ENCODE results near the gene SLC6A9. TPM values are rescaled to one million over a fixed set of nuclear protein-coding genes. Genes with fewer than 3 reads are reported as not detected.
A peak's percentile ranks its signal among the peaks of the same experiment; 100 is the strongest.

Gene SLC6A9
- total and polyA plus RNA-seq, 10 donors: 0.26 to 6.1 (median 2.3) TPM

- Histone ChIP-seq H3K36me3 (peaks cover 0 to 35% (median 19%) of the 10 kb centered on the region in 6 donors), H3K27me3 (replicated peaks in 1 of 7) (peaks cover 0 to 6% (median 0%) of the 10 kb centered on the region in 7 donors), H3K4me1 (peaks cover 31 to 77% (median 61%) of the 10 kb centered on the region in 6 donors), H3K27ac (peak overlapping the region in 2 of 8 donors; percentile 55 to 65), H3K4me3 (peak overlapping the region in 1 of 8 donors; percentile 85), H3K9me3 (no peaks in the 10 kb centered on the region)
- TF ChIP-seq POLR2AphosphoS5 (IDR thresholded peaks at IDR 0.05): peak in 1 of 3 donors; percentile 10
- TF ChIP-seq POLR2A (IDR thresholded peaks at IDR 0.05): no peak
- intact Hi-C loops (cut with DNase I; ENCODE audit: low total_unique reads): no loop called here
- WGBS, 5 donors: 82 to 90% (median 86%) methylated on average over 9 of the region's 9 CpGs
- no peak for DNase-seq
Observed at GRCh38 chr1:43977376-43978263, 53.6 kb downstream of the SLC6A9 start.

DNA sequence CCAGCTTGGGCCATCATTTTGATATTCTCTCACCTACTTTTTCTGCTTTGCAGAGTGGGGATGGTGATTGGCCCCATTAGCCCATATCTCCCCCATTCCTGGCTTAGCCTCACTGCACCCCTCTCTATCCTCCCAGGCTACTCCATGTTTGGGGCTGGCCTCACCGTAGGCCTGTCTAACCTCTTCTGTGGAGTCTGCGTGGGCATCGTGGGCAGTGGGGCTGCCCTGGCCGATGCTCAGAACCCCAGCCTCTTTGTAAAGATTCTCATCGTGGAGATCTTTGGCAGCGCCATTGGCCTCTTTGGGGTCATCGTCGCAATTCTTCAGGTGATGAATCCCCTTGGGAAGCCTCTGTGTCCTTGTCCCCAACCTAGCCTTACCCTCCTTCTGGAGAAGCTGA lies 54.4 kb downstream of the SLC6A9 start:
- H3K4me1 ChIP-seq: peaks cover 31 to 74% (median 61%) of the 10 kb centered on the region in 6 donors
- no peak for TF ChIP-seq POLR2AphosphoS5 (IDR thresholded peaks at IDR 0.05)
- TF ChIP-seq CTCF (IDR thresholded peaks at IDR 0.05 in 8 of 11, conservative IDR thresholded peaks at IDR 0.05 in 3 of 11): no peak
- TF ChIP-seq POLR2A (IDR thresholded peaks at IDR 0.05): no peak
- peak overlapping the region in 2 of 8 donors; percentile 77 to 87 for H3K4me3 ChIP-seq
- peaks cover 0 to 42% (median 26%) of the 10 kb centered on the region in 6 donors for H3K36me3 ChIP-seq
- intact Hi-C loops (cut with DNase I; ENCODE audit: low total_unique reads): no loop called here
- H3K9me3 ChIP-seq: no peaks in the 10 kb centered on the region
- H3K27me3 ChIP-seq (replicated peaks in 1 of 7): peaks cover 0 to 6% (median 0%) of the 10 kb centered on the region in 7 donors
- DNase-seq: peak; percentile 72
- no peak overlapping the region for H3K27ac ChIP-seq
- 92 to 96% (median 93%) methylated on average over 8 of the region's 8 CpGs for WGBS, 5 donors

DNA sequence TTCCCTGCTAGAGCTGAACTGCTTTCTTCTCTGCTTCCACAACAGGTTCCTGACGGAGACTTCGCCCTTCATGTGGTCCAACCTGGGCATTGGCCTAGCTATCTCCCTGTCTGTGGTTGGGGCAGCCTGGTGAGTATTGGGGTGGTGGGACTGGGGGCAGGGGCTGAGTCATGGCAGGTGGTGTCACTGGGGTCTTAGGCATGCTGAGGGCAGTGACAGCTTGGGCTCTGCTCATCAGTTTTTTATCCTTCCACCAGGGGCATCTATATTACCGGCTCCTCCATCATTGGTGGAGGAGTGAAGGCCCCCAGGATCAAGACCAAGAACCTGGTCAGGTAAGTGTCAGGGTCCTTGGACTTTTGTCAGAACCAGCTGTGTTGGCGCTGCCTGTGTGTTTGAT lies 55.2 kb downstream of the SLC6A9 start:
- intact Hi-C loops (cut with DNase I; ENCODE audit: low total_unique reads): no loop called here
- TF ChIP-seq CTCF (IDR thresholded peaks at IDR 0.05 in 8 of 11, conservative IDR thresholded peaks at IDR 0.05 in 3 of 11): no peak
- Histone ChIP-seq H3K4me1 (peaks cover 31 to 77% (median 63%) of the 10 kb centered on the region in 6 donors), H3K9me3 (no peaks in the 10 kb centered on the region), H3K4me3 (peak overlapping the region in 7 of 8 donors; percentile 77 to 94 (median 87)), H3K36me3 (peaks cover 0 to 51% (median 28%) of the 10 kb centered on the region in 6 donors), H3K27ac (peak overlapping the region in 7 of 8 donors; percentile 95 to 100 (median 97)), H3K27me3 (replicated peaks in 1 of 7) (peaks cover 0 to 6% (median 0%) of the 10 kb centered on the region in 7 donors)
- DNase-seq: no peak
- 76 to 90% (median 83%) methylated on average over 4 of the region's 4 CpGs for WGBS, 5 donors

DNA sequence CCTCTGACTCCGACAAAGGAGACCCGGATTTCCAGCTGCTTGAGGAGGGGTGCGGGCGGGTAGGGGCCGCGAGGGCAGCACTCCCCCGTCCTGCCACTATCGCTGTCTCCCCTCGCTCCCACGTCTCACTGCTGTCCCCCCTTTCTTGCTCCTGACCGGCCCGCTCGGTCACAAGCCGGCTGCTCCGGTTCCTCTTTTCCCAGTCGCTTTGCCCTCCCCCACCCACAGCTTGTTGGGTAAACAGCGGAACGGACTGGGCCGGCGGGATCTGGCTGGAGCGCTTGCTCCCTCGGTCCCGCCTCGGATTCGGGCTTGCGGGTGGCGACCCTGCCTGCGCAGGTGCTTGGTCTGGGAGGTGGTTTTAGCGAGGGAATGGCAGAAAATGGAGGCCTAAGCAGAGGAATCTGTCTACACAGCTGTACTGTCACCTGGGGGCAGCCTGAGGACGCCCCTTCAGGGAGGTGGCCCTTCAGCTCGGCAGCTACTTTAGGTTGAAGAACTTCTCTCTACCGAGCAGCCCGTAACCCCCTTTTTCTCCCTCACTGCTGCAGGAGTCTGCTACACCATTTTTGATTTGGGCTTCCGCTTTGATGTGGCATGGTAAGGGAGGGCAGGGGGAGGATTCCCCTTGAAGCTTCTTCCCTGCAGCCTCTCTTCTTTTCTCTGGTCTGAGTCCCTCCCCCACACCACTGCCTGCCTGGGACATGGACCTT lies 55.9 kb downstream of the SLC6A9 start:
- intact Hi-C loops (cut with DNase I; ENCODE audit: low total_unique reads): no loop called here
- DNase-seq: peak; percentile 95
- H3K9me3 ChIP-seq: no peaks in the 10 kb centered on the region
- peak overlapping the region; percentile 77 to 95 (median 88) for H3K4me3 ChIP-seq
- TF ChIP-seq POLR2AphosphoS5 (IDR thresholded peaks at IDR 0.05) (no peak), CTCF (IDR thresholded peaks at IDR 0.05 in 8 of 11, conservative IDR thresholded peaks at IDR 0.05 in 3 of 11) (no peak), POLR2A (IDR thresholded peaks at IDR 0.05) (no peak)
- H3K27ac ChIP-seq: peak overlapping the region; percentile 91 to 100 (median 97)
- 0 to 3% (median 1%) methylated on average over 31 to 34 of the region's 34 CpGs for WGBS, 5 donors
- H3K36me3 ChIP-seq: peaks cover 0 to 53% (median 28%) of the 10 kb centered on the region in 6 donors
- H3K4me1 ChIP-seq: peaks cover 38 to 77% (median 66%) of the 10 kb centered on the region in 6 donors
- peaks cover 0 to 6% (median 0%) of the 10 kb centered on the region in 7 donors for H3K27me3 ChIP-seq (replicated peaks in 1 of 7)

Measured in spleen (tissue), 11 donors.